BLaER1 (cell line): ENCODE data around the gene AP5B1.

Experiments used
- H3K27ac ChIP-seq: shearing (Covaris generic); formaldehyde crosslinking; 2 replicates; pipeline ENCODE4 v1.8.1; 2022
- H3K27me3 ChIP-seq: shearing (Covaris generic); formaldehyde crosslinking; 2 replicates; pipeline ENCODE4 v1.8.1; 2022
- H3K36me3 ChIP-seq: shearing (Covaris generic); formaldehyde crosslinking; 2 replicates; pipeline ENCODE4 v1.8.1; 2022
- H3K4me1 ChIP-seq: shearing (Covaris generic); formaldehyde crosslinking; 2 replicates; pipeline ENCODE4 v1.8.1; 2022
- H3K4me2 ChIP-seq: shearing (Covaris generic); formaldehyde crosslinking; 2 replicates; pipeline ENCODE4 v1.8.1; 2022
- H3K4me3 ChIP-seq: shearing (Covaris generic); formaldehyde crosslinking; 2 replicates; pipeline ENCODE4 v1.8.1; 2022
- H3K9ac ChIP-seq: shearing (Covaris generic); formaldehyde crosslinking; 2 replicates; pipeline ENCODE4 v1.8.1; 2022
- H3K9me3 ChIP-seq: shearing (Covaris generic); formaldehyde crosslinking; 2 replicates; pipeline ENCODE4 v1.8.1; 2022
- H4K20me1 ChIP-seq: shearing (Covaris generic); formaldehyde crosslinking; 2 replicates; pipeline ENCODE4 v1.8.1; 2022
- Cebpa-rat ChIP-seq: shearing (Covaris generic); IDR thresholded peaks from 2 replicates; pipeline ENCODE4 v1.8.1; 2022

Gene AP5B1

GRCh38 chr11:65791719-65792213 is 11.0 kb upstream of the AP5B1 start:
- H3K27ac ChIP-seq, result no peak overlapping the region
- H3K27me3 ChIP-seq, result peaks cover 36% of the 10 kb centered on the region
- peak overlapping the region; percentile 79 for H3K4me2 ChIP-seq
- no peak overlapping the region for H3K9ac ChIP-seq
- no peaks in the 10 kb centered on the region for H3K9me3 ChIP-seq
- TF ChIP-seq Cebpa-rat, result no peak
- peaks cover 10% of the 10 kb centered on the region; the same call in 1 of the 2 replicates for H4K20me1 ChIP-seq
- peaks cover 56% of the 10 kb centered on the region for H3K4me1 ChIP-seq
- H3K4me3 ChIP-seq, result no peak overlapping the region
- H3K36me3 ChIP-seq, result no peaks in the 10 kb centered on the region

GRCh38 chr11:65790902-65791650 is 10.3 kb upstream of the AP5B1 start:
- peak overlapping the region; percentile 79 for H3K4me2 ChIP-seq
- no peak for TF ChIP-seq Cebpa-rat
- peaks cover 62% of the 10 kb centered on the region for H3K4me1 ChIP-seq
- no peak overlapping the region for H3K27ac ChIP-seq
- H3K36me3 ChIP-seq, result no peaks in the 10 kb centered on the region
- H4K20me1 ChIP-seq, result peaks cover 15% of the 10 kb centered on the region
- H3K9me3 ChIP-seq, result no peaks in the 10 kb centered on the region
- no peak overlapping the region for H3K9ac ChIP-seq
- peaks cover 43% of the 10 kb centered on the region for H3K27me3 ChIP-seq
- no peak overlapping the region for H3K4me3 ChIP-seq

DNA sequence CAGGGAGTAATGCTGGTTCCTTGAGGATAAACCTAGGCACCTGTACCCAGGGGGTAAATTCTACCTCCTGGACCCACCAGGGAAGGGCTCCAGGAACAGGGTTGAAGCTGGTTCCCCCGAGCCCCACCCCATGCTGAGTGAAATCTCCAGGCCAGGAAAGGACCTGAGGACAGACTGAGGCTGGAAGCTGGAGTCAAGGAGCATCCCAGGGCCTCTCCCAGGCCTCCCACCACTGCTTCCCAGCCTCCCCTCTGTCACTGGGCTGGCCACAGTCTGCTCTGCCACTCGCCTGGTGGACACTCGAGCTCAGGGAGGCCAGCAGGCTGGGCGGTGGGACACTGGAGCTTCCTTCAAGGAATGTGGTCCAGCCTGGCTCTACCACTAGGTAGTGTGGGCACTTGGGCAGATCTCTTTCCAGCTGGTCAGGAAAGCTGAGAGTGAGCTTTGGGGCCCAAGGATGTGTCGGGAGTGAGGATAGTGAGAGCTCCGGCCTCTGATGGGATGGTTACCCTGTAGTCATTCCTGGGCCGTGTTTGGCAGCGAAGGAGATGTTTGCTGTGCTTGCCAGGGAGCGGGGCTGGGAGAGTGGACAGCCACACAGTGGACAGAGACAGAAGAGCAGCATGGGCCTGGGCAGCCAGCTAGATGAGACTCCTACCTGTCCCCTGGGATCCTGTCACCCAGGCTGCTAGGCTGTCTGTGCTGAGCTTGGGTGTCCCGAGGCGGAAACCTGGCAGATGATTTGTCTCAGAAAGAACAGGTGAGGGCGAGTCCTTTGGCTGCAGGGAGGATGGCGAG is 9.5 kb upstream of the AP5B1 start:
- no peak overlapping the region for H3K27ac ChIP-seq
- peaks cover 66% of the 10 kb centered on the region for H3K4me1 ChIP-seq
- H3K4me3 ChIP-seq, result no peak overlapping the region
- H3K9me3 ChIP-seq, result no peaks in the 10 kb centered on the region
- no peaks in the 10 kb centered on the region for H3K36me3 ChIP-seq
- H3K4me2 ChIP-seq, result peak overlapping the region; percentile 79
- H3K9ac ChIP-seq, result no peak overlapping the region
- H3K27me3 ChIP-seq, result peaks cover 51% of the 10 kb centered on the region
- TF ChIP-seq Cebpa-rat, result no peak
- H4K20me1 ChIP-seq, result peaks cover 23% of the 10 kb centered on the region

DNA sequence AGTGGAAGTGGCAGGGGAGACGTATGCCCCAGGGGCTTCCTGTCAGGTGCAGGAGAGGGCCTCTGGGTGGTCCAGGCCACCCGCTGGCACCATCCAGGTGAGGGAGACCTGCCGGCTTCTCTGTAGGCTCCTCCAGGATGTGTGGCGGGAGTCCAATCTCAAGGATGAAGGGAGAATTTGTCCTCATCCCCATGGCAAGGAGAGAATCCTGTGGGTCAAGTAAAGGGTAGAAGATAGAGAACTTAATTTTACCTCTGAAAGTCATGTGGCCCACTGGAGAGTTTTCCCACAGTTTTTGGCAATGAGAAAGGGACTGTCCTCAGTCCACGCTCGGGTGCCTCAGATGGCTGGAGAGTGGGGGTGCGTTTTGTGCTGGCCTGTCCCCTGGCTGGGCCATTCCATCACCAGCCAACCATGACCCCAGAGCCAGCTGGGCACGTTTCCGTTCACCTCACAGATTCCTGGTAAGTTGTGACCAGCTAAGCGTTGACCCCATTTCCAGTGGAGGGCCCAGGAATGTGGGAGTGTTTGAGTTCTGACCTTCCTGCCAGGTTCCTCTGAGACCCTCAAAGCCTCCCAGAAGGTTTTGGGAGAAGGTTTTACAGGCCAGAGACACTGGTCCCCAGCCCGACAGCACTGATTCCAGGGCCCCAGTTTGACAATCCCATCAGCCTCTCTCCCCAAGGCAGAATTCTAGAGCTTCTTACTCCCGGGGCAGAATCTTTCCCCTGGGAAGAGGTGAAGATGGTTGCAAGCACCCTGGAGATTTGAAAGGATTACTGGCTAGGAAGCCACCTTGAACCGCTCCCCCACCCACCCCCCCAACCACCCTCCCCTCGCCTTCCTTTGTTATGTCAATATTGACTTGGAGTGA is 8.7 kb upstream of the AP5B1 start:
- Histone ChIP-seq H3K27ac (no peak overlapping the region), H3K4me1 (peaks cover 66% of the 10 kb centered on the region), H3K4me2 (peak overlapping the region; percentile 98)

GRCh38 chr11:65788821-65789220 is 8.0 kb upstream of the AP5B1 start:
- Histone ChIP-seq H3K9me3 (no peaks in the 10 kb centered on the region), H3K9ac (no peak overlapping the region), H3K4me2 (peak overlapping the region; percentile 98), H4K20me1 (peaks cover 26% of the 10 kb centered on the region), H3K27me3 (peaks cover 66% of the 10 kb centered on the region), H3K4me1 (peaks cover 66% of the 10 kb centered on the region), H3K27ac (no peak overlapping the region), H3K4me3 (peak overlapping the region; percentile 66), H3K36me3 (no peaks in the 10 kb centered on the region)
- TF ChIP-seq Cebpa-rat, result no peak

More for the DNA sequence above, 8.7 kb upstream of the AP5B1 start:
- no peaks in the 10 kb centered on the region for H3K36me3 ChIP-seq
- H3K9ac ChIP-seq, result no peak overlapping the region
- no peak overlapping the region for H3K4me3 ChIP-seq
- H4K20me1 ChIP-seq, result peaks cover 26% of the 10 kb centered on the region
- TF ChIP-seq Cebpa-rat, result no peak
- peaks cover 59% of the 10 kb centered on the region for H3K27me3 ChIP-seq
- no peaks in the 10 kb centered on the region for H3K9me3 ChIP-seq

DNA sequence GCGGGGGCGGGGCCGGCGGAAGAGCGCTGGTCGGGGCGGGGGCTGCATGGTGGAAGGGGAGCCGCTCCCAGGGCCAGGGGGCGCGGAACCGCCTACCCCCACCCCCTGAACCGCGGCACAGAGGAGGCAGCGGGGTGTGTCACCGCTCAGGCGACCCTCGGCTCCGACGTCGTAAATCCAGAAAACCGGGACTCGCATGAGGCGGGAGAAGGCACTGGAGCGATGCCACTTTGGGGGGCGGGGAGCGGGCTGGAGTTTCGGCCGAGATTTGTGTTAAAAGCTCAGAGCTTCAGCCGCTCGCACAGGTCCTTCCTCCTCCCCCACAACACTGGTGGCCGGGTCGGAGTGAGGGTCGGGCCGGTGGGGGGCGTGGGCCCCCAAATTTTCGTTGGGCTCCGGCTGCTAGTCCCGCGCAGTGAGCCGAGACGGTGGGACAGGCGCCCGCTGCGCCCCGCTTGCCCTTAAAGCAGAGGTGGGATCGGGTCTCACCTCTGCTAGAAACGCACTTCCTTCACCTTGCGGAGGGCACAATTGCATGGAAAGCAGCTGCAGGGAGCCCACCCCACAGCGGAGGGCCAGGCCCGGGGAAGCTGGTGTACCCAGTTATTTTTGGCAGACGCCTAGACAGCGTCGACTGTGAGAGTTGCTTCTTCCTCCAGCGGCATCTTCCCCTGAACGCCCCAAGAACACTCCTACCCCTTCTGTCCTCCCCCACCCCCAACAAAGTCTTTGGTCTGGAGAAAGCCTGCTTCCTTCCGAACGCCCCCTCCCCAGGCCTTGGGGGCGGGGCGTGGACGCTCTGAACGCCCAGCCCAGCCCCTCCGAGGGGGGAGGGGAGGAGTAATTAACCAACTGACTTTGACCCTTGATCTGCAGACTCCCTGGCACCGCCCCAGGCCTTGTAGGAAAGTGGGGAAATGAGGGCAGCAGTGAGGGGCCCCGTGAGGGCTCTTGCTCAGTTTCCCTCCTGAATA is 7.2 kb upstream of the AP5B1 start:
- H3K4me2 ChIP-seq, result peak overlapping the region; percentile 98
- no peak overlapping the region; the same call in 1 of the 2 replicates for H3K9ac ChIP-seq

GRCh38 chr11:65786786-65787636 is 6.2 kb upstream of the AP5B1 start, which contains the start of gene OVOL1:
Gene OVOL1 (plus strand): TSS chr11:65787063. CDS start chr11:65787374, 311 bp downstream.
- Histone ChIP-seq H3K4me1 (peaks cover 58% of the 10 kb centered on the region), H4K20me1 (peaks cover 26% of the 10 kb centered on the region), H3K4me3 (peak within 1 kb of the TSS; percentile 66), H3K27me3 (peaks cover 83% of the 10 kb centered on the region), H3K4me2 (peak within 1 kb of the TSS; percentile 98), H3K9me3 (no peaks in the 10 kb centered on the region), H3K9ac (no peak within 1 kb of the TSS; the same call in 1 of the 2 replicates), H3K27ac (no peak within 1 kb of the TSS), H3K36me3 (no peaks in the 10 kb centered on the region)
- TF ChIP-seq Cebpa-rat, result no peak

More for the DNA sequence above, 7.2 kb upstream of the AP5B1 start:
- Histone ChIP-seq H4K20me1 (peaks cover 26% of the 10 kb centered on the region), H3K27ac (no peak overlapping the region), H3K27me3 (peaks cover 75% of the 10 kb centered on the region), H3K36me3 (no peaks in the 10 kb centered on the region), H3K9me3 (no peaks in the 10 kb centered on the region), H3K4me1 (peaks cover 66% of the 10 kb centered on the region), H3K4me3 (peak overlapping the region; percentile 66)
- TF ChIP-seq Cebpa-rat, result no peak
